ENCODE measurements around the gene MYO18A. TPM values are rescaled to one million over a fixed set of nuclear protein-coding genes. Genes with fewer than 3 reads are reported as not detected.

The MYO18A gene
- total and polyA plus RNA-seq, 10 of the 15 experiments (the other 5 are each of a cell fraction or from before 2014, with no cell fraction given), result 2.9 to 66.0 (median 24.5) TPM

GRCh38 chr17:29207975-29208374 is 27.8 kb upstream of the MYO18A start:
- Histone ChIP-seq H3K4me2 (ENCODE audit: control insufficient read depth, insufficient read depth) (no peak overlapping the region), H3K4me3 (no peak overlapping the region), H3K27me3 (replicated peaks in 1 of 2; ENCODE audit: control insufficient read depth in 2 of 2, insufficient read depth in 2 of 2, low read length in 1 of 2) (no peaks in the 10 kb centered on the region), H3K9me3 (replicated peaks; ENCODE audit: control insufficient read depth, insufficient read depth, low read length) (no peaks in the 10 kb centered on the region), H3K9ac (ENCODE audit: control insufficient read depth, insufficient read depth, low read length) (no peak overlapping the region), H4K20me1 (ENCODE audit: control insufficient read depth, insufficient read depth) (no peaks in the 10 kb centered on the region), H3K27ac (ENCODE audit: control insufficient read depth, insufficient read depth) (no peak overlapping the region), H3K79me2 (ENCODE audit: control insufficient read depth, insufficient read depth, low read length) (no peaks in the 10 kb centered on the region), H2AFZ (ENCODE audit: control insufficient read depth, low read depth, low read length) (no peak overlapping the region), H3K4me1 (ENCODE audit: control insufficient read depth, insufficient read depth, low read length) (no peaks in the 10 kb centered on the region), H3K36me3 (ENCODE audit: control insufficient read depth in 2 of 2, insufficient read depth in 2 of 2, low read length in 1 of 2) (no peaks in the 10 kb centered on the region)
- ChIA-PET CTCF (interaction anchor here (0.8 to 4.3 kb wide), 3 partner anchors 11 to 84 kb away, joined by 5 to 29 read pairs (median 5); no protein-coding TSS in a partner anchor), RAD21 (ENCODE audit: unreplicated experiment) (interaction anchor here (1.4 to 1.6 kb wide), 2 partner anchors 12 to 59 kb away, joined by 4 to 6 read pairs; no protein-coding TSS in a partner anchor), POLR2A (interaction anchor here (0.6 kb wide), 1 partner anchor 574 kb away, joined by 4 read pairs; no protein-coding TSS in a partner anchor), SMC1A (ENCODE audit: uncharacterized antibody, unreplicated experiment) (interaction anchor here (0.7 to 2.1 kb wide), 3 partner anchors 11 to 144 kb away, joined by 3 to 14 read pairs (median 8); no protein-coding TSS in a partner anchor)
- DNase-seq (ENCODE audit: low read depth, low spot score) (no peak), ATAC-seq (no peak), FAIRE-seq (no peak)
- intact Hi-C loops (cut with micrococcal nuclease; ENCODE audit: unreplicated experiment), result no loop called here
- WGBS (ENCODE audit: insufficient coverage, insufficient replicate concordance, low lambda C conversion rate, missing lambda C conversion rate), result 11% methylated on average over 2 of the region's 2 CpGs
- in situ Hi-C loops (cut with MboI), result no loop called here
- no TSS peak for BruUV-seq (replicated peaks)
- no peak for TF ChIP-seq SMARCA5 (IDR thresholded peaks at IDR 0.05)
- no peak for TF ChIP-seq RAD51 (IDR thresholded peaks at IDR 0.05)
- no peak for TF ChIP-seq EED (IDR thresholded peaks at IDR 0.05; ENCODE audit: low read depth)
- TF ChIP-seq ZNF592 (IDR thresholded peaks at IDR 0.05), result no peak
- TF ChIP-seq ZNF622 (IDR thresholded peaks at IDR 0.05), result no peak
- no peak for TF ChIP-seq SIN3A (IDR thresholded peaks at IDR 0.05; ENCODE audit: low read depth, low read length)
- no peak for TF ChIP-seq RB1 (IDR thresholded peaks at IDR 0.05; ENCODE audit: borderline replicate concordance)
- TF ChIP-seq PML (IDR thresholded peaks at IDR 0.05; ENCODE audit: low read length), result no peak
- TF ChIP-seq E4F1 (IDR thresholded peaks at IDR 0.05; ENCODE audit: borderline replicate concordance, partially characterized antibody), result no peak
- TF ChIP-seq, protein P1, sequence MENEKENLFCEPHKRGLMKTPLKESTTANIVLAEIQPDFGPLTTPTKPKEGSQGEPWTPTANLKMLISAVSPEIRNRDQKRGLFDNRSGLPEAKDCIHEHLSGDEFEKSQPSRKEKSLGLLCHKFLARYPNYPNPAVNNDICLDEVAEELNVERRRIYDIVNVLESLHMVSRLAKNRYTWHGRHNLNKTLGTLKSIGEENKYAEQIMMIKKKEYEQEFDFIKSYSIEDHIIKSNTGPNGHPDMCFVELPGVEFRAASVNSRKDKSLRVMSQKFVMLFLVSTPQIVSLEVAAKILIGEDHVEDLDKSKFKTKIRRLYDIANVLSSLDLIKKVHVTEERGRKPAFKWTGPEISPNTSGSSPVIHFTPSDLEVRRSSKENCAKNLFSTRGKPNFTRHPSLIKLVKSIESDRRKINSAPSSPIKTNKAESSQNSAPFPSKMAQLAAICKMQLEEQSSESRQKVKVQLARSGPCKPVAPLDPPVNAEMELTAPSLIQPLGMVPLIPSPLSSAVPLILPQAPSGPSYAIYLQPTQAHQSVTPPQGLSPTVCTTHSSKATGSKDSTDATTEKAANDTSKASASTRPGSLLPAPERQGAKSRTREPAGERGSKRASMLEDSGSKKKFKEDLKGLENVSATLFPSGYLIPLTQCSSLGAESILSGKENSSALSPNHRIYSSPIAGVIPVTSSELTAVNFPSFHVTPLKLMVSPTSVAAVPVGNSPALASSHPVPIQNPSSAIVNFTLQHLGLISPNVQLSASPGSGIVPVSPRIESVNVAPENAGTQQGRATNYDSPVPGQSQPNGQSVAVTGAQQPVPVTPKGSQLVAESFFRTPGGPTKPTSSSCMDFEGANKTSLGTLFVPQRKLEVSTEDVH (IDR thresholded peaks at IDR 0.05; ENCODE audit: low read depth, partially characterized antibody), result no peak
- TF ChIP-seq RELA (IDR thresholded peaks at IDR 0.05; ENCODE audit: borderline replicate concordance, partially characterized antibody), result no peak
- no peak for TF ChIP-seq MEF2B (IDR thresholded peaks at IDR 0.05; ENCODE audit: partially characterized antibody, poor library complexity, severe bottlenecking)
- TF ChIP-seq, protein P2, sequence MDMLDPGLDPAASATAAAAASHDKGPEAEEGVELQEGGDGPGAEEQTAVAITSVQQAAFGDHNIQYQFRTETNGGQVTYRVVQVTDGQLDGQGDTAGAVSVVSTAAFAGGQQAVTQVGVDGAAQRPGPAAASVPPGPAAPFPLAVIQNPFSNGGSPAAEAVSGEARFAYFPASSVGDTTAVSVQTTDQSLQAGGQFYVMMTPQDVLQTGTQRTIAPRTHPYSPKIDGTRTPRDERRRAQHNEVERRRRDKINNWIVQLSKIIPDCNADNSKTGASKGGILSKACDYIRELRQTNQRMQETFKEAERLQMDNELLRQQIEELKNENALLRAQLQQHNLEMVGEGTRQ (IDR thresholded peaks at IDR 0.05; ENCODE audit: borderline replicate concordance, low read depth, low read length), result no peak
- no peak for TF ChIP-seq EP300 (IDR thresholded peaks at IDR 0.05; ENCODE audit: borderline replicate concordance in 1 of 2, control insufficient read depth in 1 of 2, low read depth in 2 of 2, low read length in 2 of 2)

Measured in GM12878 (cell line).